GM19035 (cell line): ENCODE results near the gene PAM16.
"Not testable (repeated sequence)": the region's sequence is repeated elsewhere in the genome, so short reads cannot be mapped to it uniquely, and the experiment has no call there.

Source experiments
- ATAC-seq: cut with Tn5 transposase; IDR thresholded peaks from one replicate; pipeline ENCODE4 v1.9.1; 2021; ENCODE audit not compliant: unreplicated experiment

PAM16 gene

GRCh38 chr16:4353675-4354074 lies 2.6 kb upstream of the PAM16 start:
- no peak for ATAC-seq

- ATAC-seq: no peak
Measured at GRCh38 chr16:4352843-4353242, 1.7 kb upstream of the PAM16 start.

GRCh38 chr16:4351880-4352279 lies 759 bp upstream of the PAM16 start:
- ATAC-seq: no peak

GRCh38 chr16:4350365-4350786 lies 745 bp downstream of the PAM16 start:
- ATAC-seq: no peak

- ATAC-seq: no peak
Measured at GRCh38 chr16:4349332-4349731, 1.8 kb downstream of the PAM16 start.

GRCh38 chr16:4347765-4348509 lies 3.2 kb downstream of the PAM16 start:
- no peak for ATAC-seq

- no peak for ATAC-seq
Measured at GRCh38 chr16:4347010-4347409, 4.1 kb downstream of the PAM16 start.

- no peak for ATAC-seq
Measured at GRCh38 chr16:4345836-4346781, 5.0 kb downstream of the PAM16 start.

- no peak for ATAC-seq
Measured at GRCh38 chr16:4344983-4345835, 5.9 kb downstream of the PAM16 start.

- not testable (repeated sequence) for ATAC-seq
Measured at GRCh38 chr16:4344300-4344982, 6.7 kb downstream of the PAM16 start.

- ATAC-seq: no peak
Measured at GRCh38 chr16:4342866-4343744, 8.0 kb downstream of the PAM16 start.

GRCh38 chr16:4341250-4341649 lies 9.9 kb downstream of the PAM16 start:
- ATAC-seq: no peak

- ATAC-seq: no peak
Measured at GRCh38 chr16:4340443-4340842, 10.7 kb downstream of the PAM16 start.

- no peak for ATAC-seq
Measured at GRCh38 chr16:4339909-4340308, 11.2 kb downstream of the PAM16 start.

- no peak for ATAC-seq
Measured at GRCh38 chr16:4339455-4339854, 11.7 kb downstream of the PAM16 start.

- no peak for ATAC-seq
Measured at GRCh38 chr16:4338712-4339299, 12.3 kb downstream of the PAM16 start.

- no peak for ATAC-seq
Measured at GRCh38 chr16:4338125-4338582, 13.0 kb downstream of the PAM16 start.

GRCh38 chr16:4337540-4338088 lies 13.5 kb downstream of the PAM16 start:
- ATAC-seq: no peak
